OCI-LY1 (cell line): ENCODE data around the gene RAB4A.

Experiments used
- EZH2 ChIP-seq: fragments of 200-600 bp; sonication (generic), shearing (Covaris generic); IDR thresholded peaks from 2 replicates; pipeline ENCODE4 v1.8.0; 2017; ENCODE audit warnings: borderline replicate concordance, mixed run types, mild to moderate bottlenecking, antibody characterized with exemption, low read length, moderate library complexity, mixed read lengths
- TF ChIP-seq, protein P1 (sequence below): fragments of 200-600 bp; sonication (generic), shearing (Covaris generic); IDR thresholded peaks from 2 replicates; pipeline ENCODE4 v1.5.1; 2017; ENCODE audit warnings: mild to moderate bottlenecking, antibody characterized with exemption, low read length, moderate library complexity, mixed read lengths

DNA sequence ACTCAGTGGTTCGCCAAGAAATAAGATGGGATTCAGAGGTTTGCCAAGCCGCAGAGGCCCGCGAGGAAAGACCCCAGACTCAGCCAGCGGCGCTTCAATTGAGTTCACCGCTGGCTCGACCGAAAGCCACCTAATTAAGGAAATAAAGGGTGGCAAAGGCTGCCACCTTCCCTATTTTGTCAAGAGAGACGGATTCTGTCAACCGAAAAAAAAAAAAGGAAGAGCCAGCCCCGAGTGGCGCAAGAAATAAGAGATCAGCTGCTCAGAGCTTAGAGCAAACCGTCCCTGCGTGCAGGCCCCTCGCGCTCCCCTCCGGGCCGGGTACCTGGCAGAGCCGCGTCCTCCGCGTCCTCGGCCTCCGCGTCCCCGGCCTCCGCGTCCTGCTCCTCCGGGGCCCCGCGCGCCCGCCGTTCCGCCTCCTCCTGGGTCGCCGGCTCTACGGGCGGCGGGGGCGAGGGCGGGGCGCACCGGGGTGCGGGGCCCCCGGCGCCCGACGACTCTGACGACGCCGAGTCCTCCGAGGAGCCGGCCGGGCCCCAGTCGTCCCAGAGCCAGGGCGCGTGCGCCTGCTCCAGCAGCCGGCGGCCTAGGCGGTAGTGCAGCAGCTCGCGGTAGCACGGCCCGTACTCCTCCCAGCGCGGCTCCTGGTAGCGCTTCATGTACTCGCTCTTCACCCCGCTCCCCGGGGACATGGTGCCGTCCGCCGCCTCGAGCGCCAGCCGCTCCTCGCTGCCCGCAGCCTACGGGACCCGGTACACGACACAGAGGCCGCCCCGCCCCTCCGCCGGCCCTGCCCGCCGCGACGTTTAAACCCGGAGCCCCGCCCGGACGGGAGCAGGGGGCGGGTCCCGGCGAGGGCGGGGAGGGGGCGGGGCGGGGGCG lies 71.1 kb downstream of the RAB4A start:
- TF ChIP-seq, protein P1, sequence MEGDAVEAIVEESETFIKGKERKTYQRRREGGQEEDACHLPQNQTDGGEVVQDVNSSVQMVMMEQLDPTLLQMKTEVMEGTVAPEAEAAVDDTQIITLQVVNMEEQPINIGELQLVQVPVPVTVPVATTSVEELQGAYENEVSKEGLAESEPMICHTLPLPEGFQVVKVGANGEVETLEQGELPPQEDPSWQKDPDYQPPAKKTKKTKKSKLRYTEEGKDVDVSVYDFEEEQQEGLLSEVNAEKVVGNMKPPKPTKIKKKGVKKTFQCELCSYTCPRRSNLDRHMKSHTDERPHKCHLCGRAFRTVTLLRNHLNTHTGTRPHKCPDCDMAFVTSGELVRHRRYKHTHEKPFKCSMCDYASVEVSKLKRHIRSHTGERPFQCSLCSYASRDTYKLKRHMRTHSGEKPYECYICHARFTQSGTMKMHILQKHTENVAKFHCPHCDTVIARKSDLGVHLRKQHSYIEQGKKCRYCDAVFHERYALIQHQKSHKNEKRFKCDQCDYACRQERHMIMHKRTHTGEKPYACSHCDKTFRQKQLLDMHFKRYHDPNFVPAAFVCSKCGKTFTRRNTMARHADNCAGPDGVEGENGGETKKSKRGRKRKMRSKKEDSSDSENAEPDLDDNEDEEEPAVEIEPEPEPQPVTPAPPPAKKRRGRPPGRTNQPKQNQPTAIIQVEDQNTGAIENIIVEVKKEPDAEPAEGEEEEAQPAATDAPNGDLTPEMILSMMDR = no peak
- TF ChIP-seq EZH2 = no peak
